Cerebellar cortex (tissue), 1 donor: ENCODE measurements around the gene AKAP13.

Source experiments
- DNase-seq: peaks from one replicate; pipeline ENCODE4 v3.0.0-alpha.2; 2015; ENCODE audit warnings: low spot score

AKAP13 gene

GRCh38 chr15:85540085-85540797 is 159.8 kb downstream of the AKAP13 start:
- no peak for DNase-seq

GRCh38 chr15:85541744-85542143 is 161.3 kb downstream of the AKAP13 start:
- no peak for DNase-seq

- no peak for DNase-seq
Measured at GRCh38 chr15:85542488-85542887, 162.1 kb downstream of the AKAP13 start.

GRCh38 chr15:85542895-85543331 is 162.5 kb downstream of the AKAP13 start:
- no peak for DNase-seq

GRCh38 chr15:85543741-85544155 is 163.3 kb downstream of the AKAP13 start:
- no peak for DNase-seq

- no peak for DNase-seq
Measured at GRCh38 chr15:85545185-85545584, 164.8 kb downstream of the AKAP13 start.

GRCh38 chr15:85545752-85546151 is 165.3 kb downstream of the AKAP13 start:
- no peak for DNase-seq

GRCh38 chr15:85547386-85547785 is 167.0 kb downstream of the AKAP13 start:
- DNase-seq: no peak

- no peak for DNase-seq
Measured at GRCh38 chr15:85550283-85550682, 169.9 kb downstream of the AKAP13 start.

GRCh38 chr15:85551221-85551832 is 170.9 kb downstream of the AKAP13 start:
- no peak for DNase-seq

- DNase-seq: no peak
Measured at GRCh38 chr15:85554852-85555521, 174.6 kb downstream of the AKAP13 start.

- no peak for DNase-seq
Measured at GRCh38 chr15:85555875-85556617, 175.6 kb downstream of the AKAP13 start.

GRCh38 chr15:85556618-85556895 is 176.2 kb downstream of the AKAP13 start:
- DNase-seq: no peak

GRCh38 chr15:85557385-85557784 is 177.0 kb downstream of the AKAP13 start:
- no peak for DNase-seq

- DNase-seq: no peak
Measured at GRCh38 chr15:85558848-85559247, 178.4 kb downstream of the AKAP13 start.

- DNase-seq: no peak
Measured at GRCh38 chr15:85559530-85559929, 179.1 kb downstream of the AKAP13 start.

GRCh38 chr15:85562824-85563223 is 182.4 kb downstream of the AKAP13 start:
- no peak for DNase-seq

- no peak for DNase-seq
Measured at GRCh38 chr15:85563328-85563727, 182.9 kb downstream of the AKAP13 start.

- no peak for DNase-seq
Measured at GRCh38 chr15:85563731-85564130, 183.3 kb downstream of the AKAP13 start.

- no peak for DNase-seq
Measured at GRCh38 chr15:85564686-85565085, 184.3 kb downstream of the AKAP13 start.

- no peak for DNase-seq
Measured at GRCh38 chr15:85568261-85568808, 187.9 kb downstream of the AKAP13 start.

- DNase-seq: no peak
Measured at GRCh38 chr15:85570336-85570735, 189.9 kb downstream of the AKAP13 start.
